CD14-positive monocyte (primary cell): ENCODE results near the gene ITGB8. TPM values are rescaled to one million over a fixed set of nuclear protein-coding genes. Genes with fewer than 3 reads are reported as not detected.
A peak's percentile ranks its signal among the peaks of the same experiment; 100 is the strongest.

Experiments
- DNase-seq, 3 donors: peaks; one replicate each; pipeline ENCODE4 v3.0.0-alpha.2; 2011 to 2022
- H2AFZ ChIP-seq: 2 replicates; pipeline ENCODE4 v1.6.0; 2012; ENCODE audit warnings: mild to moderate bottlenecking, low read depth, low read length, inconsistent platforms; ENCODE audit not compliant: insufficient read depth, poor library complexity, severe bottlenecking
- H3K27ac ChIP-seq, 2 donors: 1 replicate in 1 of 2; 2 replicates in 1 of 2; pipeline ENCODE4 v1.5.1; 2012 to 2013; ENCODE audit warnings: low read length in 2 of 2, control low read depth in 1 of 2, inconsistent platforms in 1 of 2, low read depth in 1 of 2, mild to moderate bottlenecking in 1 of 2
- H3K27me3 ChIP-seq, 2 donors: one replicate each; pipeline versions ENCODE4 v1.6.0 to v1.6.1; 2011 to 2013; ENCODE audit warnings: low read length in 2 of 2; ENCODE audit not compliant: control insufficient read depth in 2 of 2, insufficient read depth in 2 of 2
- H3K36me3 ChIP-seq, 2 donors: replicated peaks in 1 of 2; 1 replicate in 1 of 2; 2 replicates in 1 of 2; pipeline versions ENCODE4 v1.5.1 to v1.6.1; 2012 to 2013; ENCODE audit warnings: low read length in 2 of 2, control low read depth in 1 of 2, inconsistent platforms in 1 of 2, mild to moderate bottlenecking in 1 of 2; ENCODE audit not compliant: insufficient read depth in 2 of 2, control insufficient read depth in 1 of 2
- H3K4me1 ChIP-seq, 2 donors: 1 replicate in 1 of 2; 2 replicates in 1 of 2; pipeline versions ENCODE4 v1.5.1 to v1.6.1; 2012 to 2013; ENCODE audit warnings: low read length in 2 of 2, control low read depth in 1 of 2, inconsistent platforms in 1 of 2, mild to moderate bottlenecking in 1 of 2, moderate library complexity in 1 of 2; ENCODE audit not compliant: insufficient read depth in 2 of 2, control insufficient read depth in 1 of 2
- H3K4me2 ChIP-seq: replicated peaks from 2 replicates; pipeline ENCODE3; 2012; ENCODE audit warnings: low read length, moderate library complexity, mild to moderate bottlenecking; ENCODE audit not compliant: poor library complexity, severe bottlenecking; ENCODE audit errors: extremely low read depth
- H3K4me3 ChIP-seq, 3 experiments: fragments of 200-600 bp in 1 of 3; sonication (generic) in 1 of 3; replicated peaks in 1 of 3; 1 replicate in 2 of 3; 2 replicates in 1 of 3; pipeline ENCODE4 v1.5.1; 2011 to 2013; ENCODE audit warnings: low read length in 3 of 3, mild to moderate bottlenecking in 3 of 3, control low read depth in 2 of 3, low read depth in 2 of 3, inconsistent platforms in 1 of 3, moderate library complexity in 1 of 3
- H3K79me2 ChIP-seq: 2 replicates; pipeline ENCODE4 v1.6.0; 2012; ENCODE audit warnings: mild to moderate bottlenecking, control low read depth, inconsistent platforms, low read length, moderate library complexity; ENCODE audit not compliant: insufficient read depth
- H3K9ac ChIP-seq: 2 replicates; pipeline ENCODE4 v1.6.0; 2017; ENCODE audit warnings: low read length, mild to moderate bottlenecking; ENCODE audit not compliant: insufficient read depth, poor library complexity, severe bottlenecking
- H3K9me3 ChIP-seq, 2 donors: replicated peaks in 1 of 2; 1 replicate in 1 of 2; 2 replicates in 1 of 2; pipeline versions ENCODE4 v1.5.1 to v1.6.1; 2012 to 2013; ENCODE audit warnings: low read length in 2 of 2, control low read depth in 1 of 2; ENCODE audit not compliant: control insufficient read depth in 1 of 2, insufficient read depth in 1 of 2
- H4K20me1 ChIP-seq: 2 replicates; pipeline ENCODE4 v1.6.0; 2012; ENCODE audit warnings: mild to moderate bottlenecking, low read length, control low read depth, moderate library complexity; ENCODE audit not compliant: insufficient read depth
- H3K27ac Mint-ChIP-seq, 7 donors: one replicate each; pipeline ENCODE4 v1.8.0; 2020; ENCODE audit warnings: mild to moderate bottlenecking in 7 of 7, mixed read lengths in 7 of 7, moderate library complexity in 6 of 7, inconsistent platforms in 2 of 7
- H3K27me3 Mint-ChIP-seq, 3 donors: one replicate each; pipeline ENCODE4 v1.8.0; 2021 to 2022; ENCODE audit warnings: low read depth in 3 of 3, mild to moderate bottlenecking in 3 of 3, mixed read lengths in 3 of 3, moderate library complexity in 3 of 3, inconsistent platforms in 1 of 3
- H3K36me3 Mint-ChIP-seq, 2 donors: one replicate each; pipeline ENCODE4 v1.8.0; 2020; ENCODE audit warnings: mixed read lengths in 2 of 2, inconsistent platforms in 1 of 2, mild to moderate bottlenecking in 1 of 2
- H3K4me1 Mint-ChIP-seq: one replicate; pipeline ENCODE4 v1.8.0; 2020; ENCODE audit warnings: mild to moderate bottlenecking, mixed read lengths
- H3K4me3 Mint-ChIP-seq, 2 donors: one replicate each; pipeline ENCODE4 v1.8.0; 2020; ENCODE audit warnings: mild to moderate bottlenecking in 2 of 2, mixed read lengths in 2 of 2, moderate library complexity in 1 of 2
- H3K9me3 Mint-ChIP-seq, 7 donors: one replicate each; pipeline ENCODE4 v1.8.0; 2020 to 2022; ENCODE audit warnings: mixed read lengths in 7 of 7, mild to moderate bottlenecking in 6 of 7, moderate library complexity in 6 of 7, inconsistent platforms in 2 of 7
- CTCF ChIP-seq: fragments of 200-600 bp; IDR thresholded peaks from one replicate; pipeline ENCODE4 v1.8.0; 2022; ENCODE audit warnings: antibody characterized with exemption, mild to moderate bottlenecking
- WGBS: methylation state at CpG from one replicate; pipeline ENCODE4 v1.1.5; 2013; ENCODE audit warnings: missing lambda C conversion rate; ENCODE audit not compliant: insufficient coverage; 5-methylcytosine and 5-hydroxymethylcytosine counted together
- intact Hi-C, 2 donors: fragments of 100-400 bp; cut with micrococcal nuclease; formaldehyde crosslinking; loops; one replicate each; pipeline versions ENCODE4 v1.15.0 to v1.15.1; 2023
- polyA plus RNA-seq, 3 donors: library from polyadenylated mRNA; depleted of rRNA in 1 of 3; unstranded in 2 of 3; stranded (reverse) in 1 of 3; fragments of 300-500 nt in 2 of 3; fragments of >200 nt in 1 of 3; fragmentation: Illumina TruSeq in 2 of 3; gene quantifications; 1 replicate in 2 of 3; 2 replicates in 1 of 3; pipeline ENCODE4 v1.2.3, GENCODE V29; 2012 to 2021

Gene ITGB8
- polyA plus RNA-seq, 3 donors = 0.01 to 0.28 (median 0.19) TPM

DNA sequence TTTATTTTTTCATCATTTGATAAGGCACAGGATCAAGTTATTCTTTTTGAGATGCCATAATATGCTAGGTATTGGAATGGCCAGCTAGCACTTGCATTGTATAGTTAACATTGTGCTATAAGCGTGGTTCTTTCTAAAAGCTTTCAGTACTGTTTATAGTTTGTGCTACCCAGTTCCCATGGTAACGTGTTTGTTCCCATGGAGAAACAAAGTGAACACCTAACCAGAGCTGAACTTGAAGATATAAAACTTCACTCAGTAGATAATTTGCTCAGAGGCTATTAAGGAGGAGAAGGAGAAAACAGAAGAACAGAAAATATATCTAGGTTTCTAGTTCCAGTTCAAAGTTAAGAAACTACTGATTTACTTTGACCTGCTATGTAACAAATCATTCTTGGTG is 23.6 kb upstream of the ITGB8 start:
- Histone ChIP-seq H4K20me1 (no peaks in the 10 kb centered on the region), H3K36me3 (no peaks in the 10 kb centered on the region), H3K9me3 (no peaks in the 10 kb centered on the region), H3K27me3 (no peaks in the 10 kb centered on the region), H3K4me1 (peaks cover 4 to 14% of the 10 kb centered on the region in 2 donors), H3K27ac (no peak overlapping the region), H3K9ac (no peak overlapping the region), H3K4me2 (no peak overlapping the region), H2AFZ (no peak overlapping the region), H3K79me2 (no peaks in the 10 kb centered on the region), H3K4me3 (no peak overlapping the region)
- TF ChIP-seq CTCF = no peak
- Mint-ChIP-seq H3K36me3 (no peaks in the 10 kb centered on the region), H3K4me1 (peaks cover 19% of the 10 kb centered on the region), H3K27ac (no peak overlapping the region), H3K27me3 (no peaks in the 10 kb centered on the region), H3K9me3 (no peaks in the 10 kb centered on the region), H3K4me3 (no peak overlapping the region)
- intact Hi-C loops = loop anchor here in 1 of 2 donors (10.0 kb wide), 1 partner anchor 102 kb away; no protein-coding TSS in a partner anchor
- no CpG with 5 or more reads among the region's 2 CpGs for WGBS
- DNase-seq = peak in 2 of 3 donors; percentile 14 to 18

DNA sequence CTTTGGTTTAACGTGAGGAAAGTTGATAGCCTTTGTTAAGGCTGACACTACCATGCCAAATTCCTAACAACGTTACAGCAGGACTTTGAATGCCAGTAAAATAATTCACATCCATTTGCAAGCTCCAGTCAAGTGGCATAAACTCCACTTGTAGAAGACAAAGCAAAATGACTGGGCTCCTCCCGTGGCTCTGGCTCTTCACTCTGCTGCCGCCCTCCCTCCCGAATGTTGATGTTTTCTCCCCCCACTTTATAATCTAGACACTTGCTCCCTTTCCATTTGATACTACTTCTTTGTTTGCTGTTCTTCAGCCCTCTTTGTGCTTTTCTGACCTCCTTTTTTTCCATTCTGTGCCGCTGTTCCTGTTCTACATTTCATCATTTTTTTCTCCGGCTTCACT is 22.8 kb upstream of the ITGB8 start:
- no peak overlapping the region for H3K27ac ChIP-seq
- WGBS = 95% methylated on average over 6 of the region's 7 CpGs
- no peaks in the 10 kb centered on the region for H3K36me3 ChIP-seq
- H3K4me3 ChIP-seq = no peak overlapping the region
- H3K4me3 Mint-ChIP-seq = no peak overlapping the region
- TF ChIP-seq CTCF = no peak
- DNase-seq = no peak
- intact Hi-C loops = loop anchor here in 1 of 2 donors (10.0 kb wide), 1 partner anchor 103 kb away; no protein-coding TSS in a partner anchor
- H3K4me1 ChIP-seq = peaks cover 4 to 11% of the 10 kb centered on the region in 2 donors
- no peak overlapping the region for H3K4me2 ChIP-seq
- no peaks in the 10 kb centered on the region for H3K9me3 Mint-ChIP-seq
- H3K36me3 Mint-ChIP-seq = no peaks in the 10 kb centered on the region
- no peaks in the 10 kb centered on the region for H3K27me3 ChIP-seq
- H3K9ac ChIP-seq = no peak overlapping the region
- H3K27ac Mint-ChIP-seq = no peak overlapping the region
- no peaks in the 10 kb centered on the region for H3K79me2 ChIP-seq
- no peaks in the 10 kb centered on the region for H4K20me1 ChIP-seq
- no peaks in the 10 kb centered on the region for H3K9me3 ChIP-seq
- no peaks in the 10 kb centered on the region for H3K27me3 Mint-ChIP-seq
- peaks cover 22% of the 10 kb centered on the region for H3K4me1 Mint-ChIP-seq
- H2AFZ ChIP-seq = no peak overlapping the region
